Astrocyte (in vitro differentiated cells and primary cell): ENCODE results near the gene ACKR2. TPM values are rescaled to one million over a fixed set of nuclear protein-coding genes. Genes with fewer than 3 reads are reported as not detected.

Experiments
- DNase-seq: peaks from one replicate; pipeline ENCODE4 v3.0.0-alpha.2; 2010; ENCODE audit warnings: low read depth
- FAIRE-seq: peaks from 2 replicates; lab custom pipeline; 2011; peaks lifted over from hg19 to GRCh38; lab: Jason Lieb, UNC
- H2AFZ ChIP-seq: 2 replicates; pipeline ENCODE4 v1.6.0; 2012; ENCODE audit warnings: low read depth, low read length, inconsistent platforms
- H3K27ac ChIP-seq: 2 replicates; pipeline ENCODE4 v1.5.1; 2011; ENCODE audit warnings: low read depth, low read length, inconsistent platforms
- H3K27me3 ChIP-seq: 2 replicates; pipeline ENCODE4 v1.6.0; 2011; ENCODE audit warnings: low read length, inconsistent platforms; ENCODE audit not compliant: insufficient read depth
- H3K36me3 ChIP-seq: 2 replicates; pipeline ENCODE4 v1.5.1; 2011; ENCODE audit warnings: low read length, inconsistent platforms; ENCODE audit not compliant: insufficient read depth
- H3K4me1 ChIP-seq: 2 replicates; pipeline ENCODE4 v1.5.1; 2011; ENCODE audit warnings: low read length, inconsistent platforms; ENCODE audit not compliant: insufficient read depth
- H3K4me2 ChIP-seq: 2 replicates; pipeline ENCODE4 v1.6.0; 2012; ENCODE audit warnings: low read length, inconsistent platforms
- H3K4me3 ChIP-seq: 2 replicates; pipeline ENCODE4 v1.5.1; 2011; ENCODE audit warnings: low read depth, mild to moderate bottlenecking, low read length, inconsistent platforms; ENCODE audit not compliant: insufficient read depth
- H3K79me2 ChIP-seq: 2 replicates; pipeline ENCODE4 v1.6.0; 2012; ENCODE audit warnings: mild to moderate bottlenecking, low read length, inconsistent platforms; ENCODE audit not compliant: insufficient read depth
- H3K9ac ChIP-seq: 2 replicates; pipeline ENCODE4 v1.6.0; 2012; ENCODE audit warnings: mild to moderate bottlenecking, low read length, inconsistent platforms
- H3K9me3 ChIP-seq: 2 replicates; pipeline ENCODE4 v1.5.1; 2012; ENCODE audit warnings: low read depth, mild to moderate bottlenecking, low read length, inconsistent platforms; ENCODE audit not compliant: insufficient read depth
- H4K20me1 ChIP-seq: 2 replicates; pipeline ENCODE4 v1.6.0; 2012; ENCODE audit warnings: low read length, inconsistent platforms; ENCODE audit not compliant: insufficient read depth
- H3K27ac Mint-ChIP-seq: one replicate; pipeline ENCODE4 v1.8.0; 2021; ENCODE audit warnings: mild to moderate bottlenecking, mixed read lengths; ENCODE audit not compliant: unreplicated experiment
- H3K27me3 Mint-ChIP-seq: one replicate; pipeline ENCODE4 v1.8.0; 2021; ENCODE audit warnings: low read depth, mixed read lengths; ENCODE audit not compliant: unreplicated experiment
- H3K36me3 Mint-ChIP-seq: one replicate; pipeline ENCODE4 v1.8.0; 2021; ENCODE audit warnings: low read depth, mixed read lengths; ENCODE audit not compliant: unreplicated experiment
- H3K4me1 Mint-ChIP-seq: one replicate; pipeline ENCODE4 v1.8.0; 2021; ENCODE audit warnings: low read depth, mixed read lengths; ENCODE audit not compliant: unreplicated experiment
- H3K4me3 Mint-ChIP-seq: one replicate; pipeline ENCODE4 v1.8.0; 2021; ENCODE audit warnings: mild to moderate bottlenecking, moderate library complexity, mixed read lengths; ENCODE audit not compliant: unreplicated experiment
- H3K9me3 Mint-ChIP-seq: one replicate; pipeline ENCODE4 v1.8.0; 2021; ENCODE audit warnings: mild to moderate bottlenecking, mixed read lengths; ENCODE audit not compliant: unreplicated experiment
- EZH2 ChIP-seq: IDR thresholded peaks from 2 replicates; pipeline ENCODE4 v1.6.1; 2012; ENCODE audit warnings: mild to moderate bottlenecking, low read length, inconsistent platforms; ENCODE audit not compliant: insufficient read depth
- total RNA-seq: library from RNA; stranded (reverse); gene quantifications from 2 replicates; pipeline ENCODE4 v1.2.1, GENCODE V29; 2021
- TF ChIP-seq, protein P1 (sequence below): IDR thresholded peaks from 2 replicates; pipeline ENCODE4 v1.5.1; 2011; ENCODE audit warnings: low read depth, mild to moderate bottlenecking, inconsistent platforms, low read length, moderate library complexity; ENCODE audit not compliant: insufficient read depth

Gene ACKR2
- total RNA-seq, 1 donor from 2014 or later = 1.7 TPM

DNA sequence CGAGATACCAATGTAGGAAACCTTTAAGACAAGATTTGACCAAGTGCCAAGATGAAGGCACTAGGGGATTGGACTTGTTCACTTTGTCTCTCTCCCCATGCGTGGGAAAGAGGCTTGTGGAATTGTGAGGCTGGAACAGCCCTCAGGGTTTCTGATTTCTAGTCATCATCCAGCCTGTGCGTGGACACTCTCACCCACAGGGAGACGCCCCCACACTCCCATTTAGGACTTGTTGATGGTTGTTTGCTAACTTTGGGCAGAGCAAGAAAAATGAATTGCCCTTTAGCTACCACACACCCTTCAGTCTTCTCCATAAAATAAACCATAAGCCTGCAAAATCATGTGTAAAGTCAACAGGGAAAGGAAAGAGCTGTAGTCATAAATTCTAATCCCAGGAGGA, 18.4 kb downstream of the ACKR2 start:
- H2AFZ ChIP-seq = no peak overlapping the region
- no peak overlapping the region for H3K27ac ChIP-seq
- FAIRE-seq (no peak), DNase-seq (no peak)
- H3K4me2 ChIP-seq = no peak overlapping the region
- Mint-ChIP-seq H3K4me1 (peaks cover 21% of the 10 kb centered on the region), H3K27ac (no peak overlapping the region), H3K27me3 (no peaks in the 10 kb centered on the region), H3K9me3 (no peaks in the 10 kb centered on the region), H3K36me3 (no peaks in the 10 kb centered on the region), H3K4me3 (no peak overlapping the region)
- no peaks in the 10 kb centered on the region for H3K36me3 ChIP-seq
- H3K9me3 ChIP-seq = no peaks in the 10 kb centered on the region
- no peak for TF ChIP-seq EZH2
- TF ChIP-seq, protein P1, sequence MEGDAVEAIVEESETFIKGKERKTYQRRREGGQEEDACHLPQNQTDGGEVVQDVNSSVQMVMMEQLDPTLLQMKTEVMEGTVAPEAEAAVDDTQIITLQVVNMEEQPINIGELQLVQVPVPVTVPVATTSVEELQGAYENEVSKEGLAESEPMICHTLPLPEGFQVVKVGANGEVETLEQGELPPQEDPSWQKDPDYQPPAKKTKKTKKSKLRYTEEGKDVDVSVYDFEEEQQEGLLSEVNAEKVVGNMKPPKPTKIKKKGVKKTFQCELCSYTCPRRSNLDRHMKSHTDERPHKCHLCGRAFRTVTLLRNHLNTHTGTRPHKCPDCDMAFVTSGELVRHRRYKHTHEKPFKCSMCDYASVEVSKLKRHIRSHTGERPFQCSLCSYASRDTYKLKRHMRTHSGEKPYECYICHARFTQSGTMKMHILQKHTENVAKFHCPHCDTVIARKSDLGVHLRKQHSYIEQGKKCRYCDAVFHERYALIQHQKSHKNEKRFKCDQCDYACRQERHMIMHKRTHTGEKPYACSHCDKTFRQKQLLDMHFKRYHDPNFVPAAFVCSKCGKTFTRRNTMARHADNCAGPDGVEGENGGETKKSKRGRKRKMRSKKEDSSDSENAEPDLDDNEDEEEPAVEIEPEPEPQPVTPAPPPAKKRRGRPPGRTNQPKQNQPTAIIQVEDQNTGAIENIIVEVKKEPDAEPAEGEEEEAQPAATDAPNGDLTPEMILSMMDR = no peak
- H3K27me3 ChIP-seq = no peaks in the 10 kb centered on the region
- H3K79me2 ChIP-seq = no peaks in the 10 kb centered on the region
- H4K20me1 ChIP-seq = no peaks in the 10 kb centered on the region
- H3K9ac ChIP-seq = no peak overlapping the region
- H3K4me3 ChIP-seq = no peak overlapping the region
- no peaks in the 10 kb centered on the region for H3K4me1 ChIP-seq

DNA sequence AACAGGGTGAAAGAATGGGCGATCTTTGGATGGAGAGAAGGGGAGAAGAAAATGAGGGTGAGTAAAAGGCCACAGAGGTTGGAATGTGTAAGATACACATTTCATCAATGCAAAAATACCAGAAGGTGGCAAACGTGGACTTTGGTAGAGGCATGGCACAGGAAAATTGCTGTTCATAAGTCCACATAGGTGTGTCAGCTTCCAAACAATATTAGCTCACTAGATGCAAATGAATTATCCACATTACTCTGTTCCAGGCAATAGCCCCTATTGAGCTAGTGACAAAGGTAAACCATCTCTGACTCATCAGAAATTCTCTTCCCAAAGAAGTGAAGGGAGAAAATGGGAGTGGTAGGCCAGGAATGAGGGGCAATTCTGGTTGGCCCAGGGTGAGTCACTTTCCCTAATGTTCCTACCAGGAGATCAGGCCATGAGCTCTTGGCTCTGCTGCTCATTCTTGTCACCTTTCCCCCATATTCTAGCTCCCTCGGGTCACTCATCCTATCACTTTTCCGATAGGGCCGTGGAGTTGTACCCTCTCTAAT, 19.9 kb downstream of the ACKR2 start:
- Mint-ChIP-seq H3K36me3 (no peaks in the 10 kb centered on the region), H3K9me3 (no peaks in the 10 kb centered on the region), H3K4me3 (no peak overlapping the region), H3K27ac (no peak overlapping the region), H3K27me3 (no peaks in the 10 kb centered on the region), H3K4me1 (peaks cover 9% of the 10 kb centered on the region)
- Histone ChIP-seq H3K79me2 (no peaks in the 10 kb centered on the region), H3K4me1 (no peaks in the 10 kb centered on the region), H3K36me3 (no peaks in the 10 kb centered on the region), H3K9ac (no peak overlapping the region), H3K9me3 (no peaks in the 10 kb centered on the region), H4K20me1 (no peaks in the 10 kb centered on the region), H3K4me2 (no peak overlapping the region), H3K27ac (no peak overlapping the region), H3K27me3 (no peaks in the 10 kb centered on the region), H3K4me3 (no peak overlapping the region), H2AFZ (no peak overlapping the region)
- FAIRE-seq (no peak), DNase-seq (no peak)
- TF ChIP-seq, protein P1 = no peak
- TF ChIP-seq EZH2 = no peak

DNA sequence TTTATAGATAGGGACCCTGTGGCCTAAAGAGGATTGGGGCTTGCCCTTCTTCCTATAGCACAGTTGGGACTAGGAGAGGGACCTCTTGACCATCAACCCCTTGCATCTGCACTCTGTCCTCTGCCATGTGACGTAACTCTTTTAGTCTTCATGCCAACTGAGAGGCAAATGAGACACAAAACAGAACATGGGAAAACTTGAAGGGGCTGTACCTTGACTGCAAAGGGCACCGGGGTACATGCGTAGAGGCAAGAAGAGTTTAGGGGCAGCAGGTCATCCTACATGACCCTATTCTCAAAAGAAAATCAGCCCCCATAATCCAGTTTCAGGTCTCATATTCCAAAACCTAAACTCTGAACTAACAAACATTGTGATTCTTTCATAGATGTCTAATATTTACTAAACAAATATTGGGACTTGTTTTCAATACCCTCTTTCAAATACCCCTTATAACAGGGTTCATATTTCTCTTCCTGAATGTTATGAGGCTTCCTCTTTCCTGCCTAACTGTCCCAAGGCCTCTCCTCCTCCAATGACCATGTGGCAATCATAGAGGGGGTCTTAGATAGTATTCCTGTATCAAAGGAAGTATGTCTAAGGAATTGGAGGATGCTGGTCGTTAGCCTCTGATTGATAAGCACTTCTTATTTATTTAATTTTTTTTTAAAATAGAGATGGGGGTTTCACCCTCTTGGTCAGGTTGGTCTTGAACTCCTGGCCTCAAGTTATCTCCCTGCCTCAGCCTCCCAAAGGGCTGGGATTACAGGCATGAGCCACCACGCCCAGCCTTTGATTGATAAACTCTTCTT, 20.6 kb downstream of the ACKR2 start:
- H3K4me3 ChIP-seq = no peak overlapping the region
- H3K36me3 ChIP-seq = no peaks in the 10 kb centered on the region
- no peak overlapping the region for H3K9ac ChIP-seq
- no peak overlapping the region for H3K4me2 ChIP-seq
- Mint-ChIP-seq H3K9me3 (no peaks in the 10 kb centered on the region), H3K4me1 (peaks cover 9% of the 10 kb centered on the region), H3K27ac (no peak overlapping the region), H3K36me3 (no peaks in the 10 kb centered on the region), H3K27me3 (no peaks in the 10 kb centered on the region), H3K4me3 (no peak overlapping the region)
- H3K27me3 ChIP-seq = no peaks in the 10 kb centered on the region
- TF ChIP-seq, protein P1 = no peak
- no peak for TF ChIP-seq EZH2
- no peaks in the 10 kb centered on the region for H4K20me1 ChIP-seq
- H3K9me3 ChIP-seq = no peaks in the 10 kb centered on the region
- DNase-seq (no peak), FAIRE-seq (no peak)
- no peaks in the 10 kb centered on the region for H3K79me2 ChIP-seq
- no peaks in the 10 kb centered on the region for H3K4me1 ChIP-seq
- H2AFZ ChIP-seq = no peak overlapping the region
- H3K27ac ChIP-seq = no peak overlapping the region
